Measurements from ENCODE around the gene HMSD. TPM values are rescaled to one million over a fixed set of nuclear protein-coding genes. Genes with fewer than 3 reads are reported as not detected.
A peak's percentile ranks its signal among the peaks of the same experiment; 100 is the strongest.

The HMSD gene
- total RNA-seq, 4 donors from 2014 or later: not detected

DNA sequence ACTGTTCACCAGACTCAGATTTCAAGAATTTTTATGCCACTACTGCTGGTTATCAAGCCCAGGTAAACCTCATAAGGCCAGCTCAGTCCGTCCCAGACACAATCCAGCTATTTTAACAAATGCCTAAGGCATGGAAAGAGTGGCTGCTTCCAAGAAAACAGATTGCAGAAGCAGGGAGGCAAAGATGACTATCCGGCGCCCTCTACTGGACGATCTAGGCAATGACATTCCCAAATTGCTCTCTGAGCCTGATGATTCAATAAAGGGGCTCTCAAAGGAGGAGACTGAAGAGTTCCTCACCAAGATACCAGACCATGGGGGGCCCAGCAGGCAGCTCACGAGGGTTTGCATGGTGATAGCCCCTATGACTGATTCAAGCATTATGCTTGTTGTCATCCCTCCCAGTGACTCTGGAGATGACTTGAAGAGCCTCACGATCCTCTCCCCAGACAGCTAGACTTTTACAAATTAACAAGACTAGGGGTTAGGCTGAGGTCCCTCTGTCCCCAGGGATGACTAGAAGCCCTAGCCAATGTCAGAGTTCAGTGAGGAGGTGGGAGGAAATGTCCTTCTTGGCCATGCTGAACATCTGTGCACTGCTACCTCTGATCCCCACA lies 45.8 kb downstream of the HMSD start:
- intact Hi-C loops (cut with DNase I; ENCODE audit: low total_unique reads): no loop called here
- TF ChIP-seq POLR2A (IDR thresholded peaks at IDR 0.05): no peak
- TF ChIP-seq, protein P1, sequence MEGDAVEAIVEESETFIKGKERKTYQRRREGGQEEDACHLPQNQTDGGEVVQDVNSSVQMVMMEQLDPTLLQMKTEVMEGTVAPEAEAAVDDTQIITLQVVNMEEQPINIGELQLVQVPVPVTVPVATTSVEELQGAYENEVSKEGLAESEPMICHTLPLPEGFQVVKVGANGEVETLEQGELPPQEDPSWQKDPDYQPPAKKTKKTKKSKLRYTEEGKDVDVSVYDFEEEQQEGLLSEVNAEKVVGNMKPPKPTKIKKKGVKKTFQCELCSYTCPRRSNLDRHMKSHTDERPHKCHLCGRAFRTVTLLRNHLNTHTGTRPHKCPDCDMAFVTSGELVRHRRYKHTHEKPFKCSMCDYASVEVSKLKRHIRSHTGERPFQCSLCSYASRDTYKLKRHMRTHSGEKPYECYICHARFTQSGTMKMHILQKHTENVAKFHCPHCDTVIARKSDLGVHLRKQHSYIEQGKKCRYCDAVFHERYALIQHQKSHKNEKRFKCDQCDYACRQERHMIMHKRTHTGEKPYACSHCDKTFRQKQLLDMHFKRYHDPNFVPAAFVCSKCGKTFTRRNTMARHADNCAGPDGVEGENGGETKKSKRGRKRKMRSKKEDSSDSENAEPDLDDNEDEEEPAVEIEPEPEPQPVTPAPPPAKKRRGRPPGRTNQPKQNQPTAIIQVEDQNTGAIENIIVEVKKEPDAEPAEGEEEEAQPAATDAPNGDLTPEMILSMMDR (IDR thresholded peaks at IDR 0.05 in 4 of 5, conservative IDR thresholded peaks at IDR 0.05 in 1 of 5): peak; percentile 39 to 73 (median 69)
- in situ Hi-C loops (cut with MboI; ENCODE audit: low sequenced_read_pairs in 4 of 4): loop anchor here (25.0 kb wide), 1 partner anchor 483 kb away; no protein-coding TSS in a partner anchor

DNA sequence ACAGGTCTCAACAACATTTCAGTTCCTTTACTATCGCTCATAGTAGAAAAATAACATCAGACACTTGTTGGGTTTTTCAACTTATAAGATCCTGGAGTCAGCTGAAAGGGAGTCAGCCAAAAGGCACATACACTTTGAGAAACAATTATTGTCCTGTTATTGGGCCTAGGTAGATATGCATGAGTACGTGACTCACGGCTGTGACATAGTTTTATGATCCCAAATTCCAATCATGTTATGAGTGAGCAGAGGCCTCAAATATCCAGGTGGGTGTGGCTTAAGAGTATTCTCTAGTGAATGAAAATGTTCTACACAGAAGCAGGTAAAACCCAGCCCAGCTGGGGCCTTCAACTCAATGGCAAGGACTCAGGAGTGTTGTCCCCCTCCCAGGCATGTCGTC lies 47.9 kb downstream of the HMSD start:
- DNase-seq: no peak
- Histone ChIP-seq H3K27me3 (no peaks in the 10 kb centered on the region), H3K4me3 (no peak overlapping the region), H3K27ac (no peak overlapping the region), H3K4me1 (no peaks in the 10 kb centered on the region), H3K9me3 (no peaks in the 10 kb centered on the region), H3K36me3 (no peaks in the 10 kb centered on the region)
- ATAC-seq: no peak
- TF ChIP-seq, protein P1 (IDR thresholded peaks at IDR 0.05 in 4 of 5, conservative IDR thresholded peaks at IDR 0.05 in 1 of 5): no peak
- no peak for TF ChIP-seq POLR2A (IDR thresholded peaks at IDR 0.05)
- in situ Hi-C loops (cut with MboI; ENCODE audit: low sequenced_read_pairs in 4 of 4) (loop anchor here (25.0 kb wide), 1 partner anchor 485 kb away; no protein-coding TSS in a partner anchor), intact Hi-C loops (cut with DNase I; ENCODE audit: low total_unique reads) (no loop called here)

More for the DNA sequence above, 45.8 kb downstream of the HMSD start:
- H3K4me3 ChIP-seq: no peak overlapping the region
- H3K27ac ChIP-seq: no peak overlapping the region
- H3K27me3 ChIP-seq: no peaks in the 10 kb centered on the region
- no peaks in the 10 kb centered on the region for H3K9me3 ChIP-seq
- peak in 1 of 2 donors; percentile 18 for DNase-seq
- H3K36me3 ChIP-seq: no peaks in the 10 kb centered on the region
- no peaks in the 10 kb centered on the region for H3K4me1 ChIP-seq
- no peak for ATAC-seq

DNA sequence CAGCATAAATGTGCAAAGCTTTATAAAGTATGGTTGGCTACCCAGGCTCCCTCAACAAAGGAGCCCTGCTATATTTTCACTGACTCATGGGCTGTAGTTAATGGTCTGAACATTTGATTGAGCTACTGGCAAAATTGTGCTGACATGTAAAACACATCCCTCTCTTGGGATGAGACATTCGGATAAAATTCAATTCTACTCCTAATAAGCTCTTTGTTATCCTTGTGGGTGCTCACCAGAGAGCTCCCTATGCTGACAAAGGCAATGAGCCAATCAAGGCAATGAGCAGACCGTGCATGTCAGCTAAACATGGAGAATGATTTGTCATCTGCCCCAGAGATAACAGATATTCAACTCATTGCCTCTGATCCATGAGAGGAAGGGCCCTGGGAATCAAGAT lies 48.5 kb downstream of the HMSD start:
- in situ Hi-C loops (cut with MboI; ENCODE audit: low sequenced_read_pairs in 4 of 4): loop anchor here (25.0 kb wide), 1 partner anchor 485 kb away; no protein-coding TSS in a partner anchor

DNA sequence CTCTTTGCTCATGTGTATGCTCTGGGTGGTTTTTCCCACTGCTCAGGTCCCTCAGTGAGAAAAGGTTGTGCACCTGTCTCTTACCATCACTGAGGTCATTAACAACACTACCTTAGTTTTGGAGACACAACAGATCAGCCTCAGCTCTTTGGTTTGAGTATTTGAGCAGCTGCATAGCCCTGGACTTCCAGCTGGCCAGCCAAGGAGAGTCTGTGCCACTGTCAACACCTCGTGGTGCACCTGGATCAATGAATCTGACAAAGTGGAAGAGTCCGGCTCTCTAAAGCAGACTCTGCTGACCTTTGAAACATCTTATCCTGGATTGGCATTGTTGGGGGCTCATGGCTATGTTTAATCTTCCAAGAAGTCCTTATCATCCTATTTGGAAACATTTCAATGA lies 50.8 kb downstream of the HMSD start:
- H3K27ac ChIP-seq: no peak overlapping the region
- TF ChIP-seq, protein P1 (IDR thresholded peaks at IDR 0.05 in 4 of 5, conservative IDR thresholded peaks at IDR 0.05 in 1 of 5): no peak
- H3K4me3 ChIP-seq: no peak overlapping the region
- H3K4me1 ChIP-seq: no peaks in the 10 kb centered on the region
- H3K27me3 ChIP-seq: no peaks in the 10 kb centered on the region
- in situ Hi-C loops (cut with MboI; ENCODE audit: low sequenced_read_pairs in 4 of 4) (loop anchor here (25.0 kb wide), 1 partner anchor 488 kb away; no protein-coding TSS in a partner anchor), intact Hi-C loops (cut with DNase I; ENCODE audit: low total_unique reads) (no loop called here)
- DNase-seq (no peak), ATAC-seq (no peak)
- H3K9me3 ChIP-seq: no peaks in the 10 kb centered on the region
- no peaks in the 10 kb centered on the region for H3K36me3 ChIP-seq

More for the DNA sequence above, 48.5 kb downstream of the HMSD start:
- no peak for TF ChIP-seq POLR2A (IDR thresholded peaks at IDR 0.05)
- TF ChIP-seq, protein P1 (IDR thresholded peaks at IDR 0.05 in 4 of 5, conservative IDR thresholded peaks at IDR 0.05 in 1 of 5): no peak
- no peak for DNase-seq
- Histone ChIP-seq H3K4me3 (no peak overlapping the region), H3K27ac (no peak overlapping the region), H3K9me3 (no peaks in the 10 kb centered on the region), H3K4me1 (no peaks in the 10 kb centered on the region), H3K36me3 (no peaks in the 10 kb centered on the region), H3K27me3 (no peaks in the 10 kb centered on the region)
- intact Hi-C loops (cut with DNase I; ENCODE audit: low total_unique reads): no loop called here
- no peak for ATAC-seq

All from gastrocnemius medialis (tissue), 4 donors.